Superior temporal gyrus (tissue), 1 donor: Measurements from ENCODE around the gene OOSP1.
"Not testable (repeated sequence)": the region's sequence is repeated elsewhere in the genome, so short reads cannot be mapped to it uniquely, and the experiment has no call there.

ENCODE experiments used
- DNase-seq: peaks from one replicate; pipeline ENCODE4 v3.0.0-alpha.2; 2016; ENCODE audit errors: extremely low spot score

Gene OOSP1

DNA sequence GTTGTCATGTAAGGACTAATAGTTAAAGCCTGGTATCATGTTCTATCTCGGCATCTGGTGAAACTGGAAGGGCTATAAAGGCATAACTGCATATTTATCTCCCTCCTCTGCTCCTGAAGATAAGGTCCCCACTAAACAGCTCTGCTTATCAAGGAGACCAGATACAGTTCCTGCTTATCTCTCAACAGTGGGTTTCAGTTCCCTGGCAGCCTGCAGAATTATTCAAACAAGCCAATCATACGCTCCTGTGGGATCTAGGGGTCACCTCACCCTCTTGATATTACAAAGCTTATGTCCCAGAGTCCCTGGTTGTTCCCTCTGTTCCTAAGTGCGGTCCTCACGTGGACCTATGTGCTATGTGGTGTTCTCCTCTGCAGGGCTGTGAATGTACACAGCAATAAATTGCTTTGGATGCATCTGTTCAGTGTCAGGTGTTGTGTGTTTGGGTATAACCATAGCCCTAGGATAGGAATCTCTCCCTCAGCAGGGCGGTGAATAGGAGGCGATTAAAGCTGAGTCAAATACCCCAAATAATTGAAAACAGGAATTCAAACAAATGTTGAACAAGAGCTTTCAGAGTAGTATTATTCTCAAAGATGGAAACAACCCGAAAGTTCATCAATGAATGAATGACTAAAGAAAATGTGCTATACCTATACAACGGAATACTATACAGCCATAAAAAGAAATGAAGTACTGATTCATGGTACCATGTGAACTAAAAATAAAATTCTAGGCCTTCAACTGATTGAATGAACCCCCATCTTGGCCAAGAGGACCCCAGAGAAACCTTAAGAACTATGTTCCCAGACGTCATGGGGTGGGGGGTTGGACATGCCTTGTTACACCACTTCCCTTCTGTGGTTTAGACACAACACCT, 22.5 kb downstream of the OOSP1 start:
- no peak for DNase-seq

DNA sequence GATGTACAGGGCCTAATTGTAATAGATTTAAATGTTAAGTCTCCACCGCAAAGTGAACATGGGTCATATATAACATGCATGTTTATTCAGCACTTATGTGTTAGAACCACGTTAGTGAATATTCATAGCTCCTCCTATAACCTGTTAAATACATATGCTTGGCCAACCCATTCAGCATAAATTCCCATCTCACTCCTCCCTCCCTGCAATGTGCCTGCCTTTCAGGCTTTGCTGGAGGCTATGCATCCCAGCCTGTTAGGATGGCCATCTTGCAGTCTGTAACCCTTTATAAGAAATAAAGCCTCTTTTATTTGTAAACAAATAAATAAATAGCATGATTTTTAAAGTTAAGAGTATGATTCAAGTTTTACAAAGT, 23.9 kb downstream of the OOSP1 start:
- DNase-seq: no peak

DNA sequence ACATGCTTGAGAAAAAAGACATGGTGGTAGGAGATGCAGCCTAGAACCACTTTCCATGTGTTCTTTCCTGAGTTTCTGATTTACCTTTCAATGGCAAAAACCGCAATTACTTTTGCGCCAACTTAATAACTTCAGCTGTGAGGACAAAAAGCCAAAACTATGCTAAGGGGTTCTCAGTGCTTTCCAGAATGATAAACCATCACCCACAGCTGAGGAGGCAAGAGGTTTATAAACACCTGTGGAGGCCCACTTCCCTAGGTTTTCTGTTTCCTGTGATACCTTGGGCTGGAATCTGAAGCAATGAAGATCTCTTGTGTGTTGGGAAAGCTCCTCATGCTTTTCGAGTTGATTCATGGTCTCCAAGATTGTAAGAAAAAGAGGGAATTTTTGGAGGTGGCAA, 25.5 kb downstream of the OOSP1 start, which contains the start of gene OOSP4A:
Gene OOSP4A (plus strand): TSS at position 301 of the 400 bp plus-strand sequence. CDS start 0 bp downstream, at position 301.
- no peak for DNase-seq

DNA sequence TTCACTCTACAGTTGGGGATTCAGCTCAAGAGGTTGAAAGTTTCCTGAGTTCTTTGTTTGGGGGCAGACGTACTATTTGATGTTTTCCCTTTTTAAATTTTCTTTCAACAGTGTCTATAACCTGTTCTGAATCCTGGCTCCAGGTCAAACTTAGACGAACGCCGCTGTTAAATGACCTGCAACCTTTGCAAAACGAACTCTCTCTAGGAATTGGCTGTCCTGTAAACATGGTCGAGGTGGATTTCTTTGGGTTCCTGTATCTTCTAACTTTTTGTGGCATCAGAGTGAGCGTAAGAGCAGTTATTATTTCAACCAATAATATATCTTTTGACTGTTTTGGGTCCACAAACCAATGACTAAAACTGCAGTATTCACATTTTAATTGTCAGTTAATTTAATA, 27.2 kb downstream of the OOSP1 start:
- DNase-seq: no peak

DNA sequence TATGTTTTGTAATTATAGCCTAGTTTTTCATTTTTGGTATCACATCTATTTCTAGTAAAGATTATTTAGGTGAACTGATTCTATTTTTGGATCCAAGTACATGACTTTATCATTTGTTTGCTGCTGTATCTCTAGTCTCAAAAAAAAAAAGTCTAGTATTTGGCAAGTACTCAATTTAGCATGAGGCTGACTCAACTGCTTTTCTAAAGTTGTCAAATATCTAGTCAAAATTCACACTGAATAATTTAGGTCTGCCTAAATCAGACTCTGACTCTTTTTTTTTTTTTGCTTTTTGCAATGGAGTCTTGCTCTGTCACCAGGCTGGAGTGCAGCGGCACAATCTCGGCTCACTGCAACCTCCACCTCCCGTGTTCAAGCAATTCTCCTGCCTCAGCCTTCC, 28.0 kb downstream of the OOSP1 start:
- DNase-seq: peak; percentile 29

DNA sequence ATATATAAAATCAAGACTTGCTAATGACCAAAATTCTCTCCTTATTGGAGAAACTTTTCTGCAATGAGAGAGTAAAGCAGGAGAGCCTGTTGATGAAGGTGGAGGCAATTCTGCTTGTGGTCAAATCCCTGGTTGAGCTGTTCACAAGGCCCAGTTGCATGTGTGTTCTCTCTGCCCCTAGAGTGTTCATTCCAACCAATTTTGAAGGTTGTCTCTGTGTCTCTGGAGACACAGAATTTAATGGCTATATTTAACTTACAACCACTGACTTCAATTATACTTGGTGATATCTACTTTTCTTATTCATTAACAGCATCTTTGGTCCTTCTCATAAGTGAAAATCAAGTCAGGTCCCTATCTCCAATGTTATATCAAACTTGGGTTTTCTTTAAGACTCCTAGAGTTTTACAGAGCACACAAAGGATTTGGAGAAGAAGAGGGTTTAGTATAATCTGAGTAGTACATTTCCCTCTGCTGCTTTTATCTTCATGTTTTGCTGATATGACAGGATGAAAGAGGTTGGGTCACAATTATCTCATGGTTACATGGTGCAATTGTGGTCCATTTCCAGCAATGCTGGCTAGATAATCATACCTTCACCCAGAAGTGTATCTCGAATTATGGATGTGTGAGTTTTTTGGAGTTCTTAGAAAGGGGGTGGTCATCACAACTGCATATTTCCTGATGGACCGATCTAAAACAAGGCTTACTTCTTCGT, 29.6 kb downstream of the OOSP1 start:
- no peak for DNase-seq

DNA sequence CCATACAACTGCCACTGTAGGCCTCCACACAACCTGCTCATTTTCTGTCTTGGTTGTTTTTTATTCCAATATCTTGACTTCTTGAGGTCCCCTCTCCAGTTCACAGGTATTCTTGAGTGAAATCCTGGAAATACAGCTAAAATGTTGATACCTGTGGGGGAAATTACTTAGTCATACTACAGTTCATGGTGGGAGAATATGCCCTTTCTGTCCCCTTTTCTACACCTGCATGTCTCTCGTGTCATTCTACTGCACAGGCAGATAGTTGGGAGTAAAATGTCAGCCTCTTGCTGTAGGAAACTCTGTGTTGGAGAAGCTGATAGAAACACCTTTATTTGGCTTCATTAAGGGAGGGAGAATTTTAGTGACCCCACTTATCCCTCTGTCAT, 30.2 kb downstream of the OOSP1 start:
- no peak for DNase-seq

DNA sequence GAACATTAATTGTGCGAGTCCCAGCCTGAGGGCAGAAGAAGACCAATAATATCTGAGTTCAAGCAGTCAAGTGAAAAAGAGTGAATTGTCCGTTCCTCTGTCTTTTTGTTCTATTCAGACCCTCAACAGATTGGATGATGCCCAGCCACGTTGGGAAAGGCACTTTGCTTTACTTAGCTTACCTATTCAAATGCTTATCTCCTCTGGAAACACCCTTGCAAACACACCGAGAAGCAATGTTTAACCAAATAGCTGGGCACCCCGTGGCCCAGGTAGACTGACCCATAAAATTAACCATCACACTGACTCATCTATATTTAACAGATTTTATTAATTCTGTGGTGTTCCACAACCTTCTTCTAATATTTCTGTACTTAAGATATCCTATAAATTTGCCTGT, 34.9 kb downstream of the OOSP1 start:
- no peak for DNase-seq

DNA sequence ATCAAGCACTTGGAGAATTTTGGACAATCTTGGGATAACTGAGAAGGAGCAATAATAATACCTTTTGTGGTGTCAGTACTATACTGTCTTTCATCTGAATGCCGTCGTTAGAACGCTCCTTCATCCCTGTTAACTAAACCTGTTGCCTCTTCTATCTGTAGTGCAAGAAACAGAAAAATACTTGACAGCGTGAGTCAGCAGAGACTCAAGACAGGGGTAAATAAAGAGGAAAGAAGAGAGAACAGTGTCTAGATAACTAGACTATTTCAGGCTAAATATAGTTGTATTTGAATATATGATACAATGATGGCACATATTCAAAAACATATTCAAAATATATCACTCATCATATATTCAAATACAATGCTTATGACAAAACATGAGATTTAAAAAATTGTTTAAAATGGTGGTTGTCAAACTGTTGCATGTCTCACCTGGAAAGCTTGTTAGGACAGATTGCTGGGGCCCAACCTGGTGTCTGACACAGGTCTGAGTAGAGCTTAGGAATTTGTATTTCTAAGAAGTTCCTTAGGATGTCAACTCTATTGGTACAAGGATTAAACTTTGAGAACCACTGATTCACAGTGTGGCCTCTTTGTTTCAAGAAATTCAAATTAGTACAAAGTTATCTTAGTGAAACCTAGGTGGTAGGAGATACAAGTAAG, 43.0 kb downstream of the OOSP1 start:
- DNase-seq: no peak

DNA sequence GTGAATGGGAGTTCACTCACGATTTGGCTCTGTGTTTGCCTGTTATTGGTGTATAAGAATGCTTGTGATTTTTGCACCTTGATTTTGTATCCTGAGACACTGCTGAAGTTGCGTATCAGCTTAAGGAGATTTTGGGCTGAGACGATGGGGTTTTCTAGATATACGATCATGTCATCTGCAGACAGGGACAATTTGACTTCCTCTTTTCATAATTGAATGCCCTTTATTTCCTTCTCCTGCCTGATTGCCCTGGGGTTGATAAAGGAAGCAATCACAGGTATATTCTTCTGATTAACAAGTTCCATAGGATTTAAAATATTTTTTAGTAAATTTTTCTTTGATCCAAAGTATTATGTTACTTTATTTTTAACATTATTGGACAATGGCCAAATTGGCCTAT, 43.8 kb downstream of the OOSP1 start:
- DNase-seq: not testable (repeated sequence)

DNA sequence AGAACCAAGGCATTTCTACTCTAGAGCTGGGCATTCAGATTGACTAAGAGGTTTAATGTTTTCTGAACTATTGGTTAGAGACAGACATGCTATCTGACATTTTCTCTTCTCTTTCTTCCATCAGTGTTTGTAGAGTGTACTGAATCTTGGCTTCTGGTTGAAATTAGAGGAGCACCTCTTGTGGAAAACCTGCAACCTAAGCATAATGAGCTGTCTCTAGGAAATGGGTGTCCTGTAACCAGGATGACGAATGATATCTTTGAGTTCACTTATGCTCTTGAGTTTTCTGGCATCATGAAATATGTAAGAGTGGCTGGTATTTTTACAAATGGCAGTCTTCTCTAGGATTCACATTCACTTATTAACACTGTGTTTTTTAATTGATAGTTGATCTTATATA, 45.0 kb downstream of the OOSP1 start:
- DNase-seq: no peak

DNA sequence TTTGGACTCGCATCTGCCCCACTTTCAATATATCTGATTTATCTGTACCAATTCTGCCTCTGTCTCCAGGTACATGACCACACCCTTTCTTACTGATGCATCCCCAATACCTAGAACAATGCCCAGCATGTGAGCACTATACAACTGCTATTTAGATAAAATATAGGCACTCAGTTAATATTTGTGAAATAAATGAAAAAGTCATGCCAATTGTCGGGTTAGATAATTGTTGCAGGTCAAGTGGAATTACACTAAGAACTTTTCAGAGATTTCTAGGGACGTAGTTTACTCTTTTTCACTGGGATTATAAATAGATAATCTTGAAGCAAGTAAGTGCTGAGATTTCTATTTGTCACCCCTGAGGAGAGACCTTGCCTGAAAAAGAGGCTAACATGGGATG, 46.1 kb downstream of the OOSP1 start:
- no peak for DNase-seq

DNA sequence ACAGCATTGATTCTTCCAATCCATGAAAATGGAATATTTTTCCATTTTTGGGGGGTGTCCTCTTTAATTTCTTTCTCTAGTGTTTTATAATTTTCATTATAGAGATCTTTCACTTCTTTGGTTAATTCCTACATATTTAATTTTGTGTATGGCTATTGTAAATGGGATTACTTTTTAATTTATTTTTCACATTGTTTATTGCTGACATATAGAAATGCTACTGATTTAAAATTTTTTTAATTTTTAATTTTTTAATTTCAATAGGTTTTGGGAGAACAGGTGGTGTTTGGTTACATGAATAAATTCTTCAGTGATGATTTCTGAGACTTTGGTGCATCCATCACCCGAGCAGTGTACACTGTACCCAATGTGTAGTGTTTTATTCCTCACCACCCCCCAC, 52.2 kb downstream of the OOSP1 start:
- no peak for DNase-seq

DNA sequence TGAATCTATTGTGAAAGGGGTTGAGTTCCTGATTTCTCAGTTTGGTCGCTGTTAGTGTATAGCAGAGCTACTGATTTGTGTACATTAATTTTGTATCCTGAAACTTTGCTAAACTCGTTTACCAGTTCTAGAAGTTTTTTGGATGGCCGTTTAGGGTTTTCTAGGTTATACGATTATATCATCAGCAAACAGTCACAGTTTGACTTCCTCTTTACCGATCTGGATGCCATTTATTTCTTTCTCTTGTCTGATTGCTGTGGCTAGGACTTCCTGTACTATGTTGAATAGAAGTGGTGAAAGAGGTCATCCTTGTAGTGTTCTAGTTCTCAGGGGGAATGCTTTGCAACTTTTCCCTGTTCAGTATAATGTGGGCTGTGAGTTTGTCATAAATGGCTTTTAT, 54.2 kb downstream of the OOSP1 start:
- no peak for DNase-seq

DNA sequence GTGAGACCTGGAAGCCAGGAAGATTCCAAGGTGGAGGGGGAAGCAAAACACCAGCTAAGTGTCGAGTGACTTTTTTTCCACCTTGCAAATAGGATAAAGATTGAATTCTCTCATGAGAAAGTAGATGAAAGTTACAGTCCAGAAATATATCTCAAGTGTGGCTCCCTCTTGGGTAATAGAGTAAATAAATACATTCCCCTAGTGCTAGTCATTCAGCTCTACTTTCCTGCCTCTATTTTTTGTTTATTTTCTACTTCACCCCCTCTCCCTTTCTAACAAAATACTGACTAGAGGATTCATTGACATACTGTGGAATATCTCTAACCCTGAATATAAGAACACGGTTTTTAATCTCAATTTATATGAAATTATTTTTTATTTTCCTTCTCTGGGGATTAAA, 59.6 kb downstream of the OOSP1 start:
- no peak for DNase-seq

DNA sequence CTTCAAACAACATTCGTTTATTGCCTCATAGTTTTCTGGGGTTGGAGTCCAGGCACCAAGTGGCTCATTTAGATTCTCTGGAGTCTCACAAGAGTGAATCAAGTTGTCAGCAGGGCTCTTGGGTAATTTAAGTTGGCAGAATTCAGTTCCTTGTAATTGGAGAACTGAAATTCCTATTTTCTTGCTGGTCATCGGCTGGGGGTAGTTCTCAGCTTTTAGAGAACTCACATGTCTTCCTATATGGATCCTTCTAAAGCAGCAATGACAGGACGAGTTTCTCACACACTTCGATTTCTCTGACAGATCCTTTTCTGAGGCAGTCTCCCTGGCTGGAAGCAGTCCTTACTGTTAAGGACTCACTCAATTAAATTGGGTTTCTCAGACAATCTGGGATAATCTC, 61.5 kb downstream of the OOSP1 start:
- DNase-seq: no peak

DNA sequence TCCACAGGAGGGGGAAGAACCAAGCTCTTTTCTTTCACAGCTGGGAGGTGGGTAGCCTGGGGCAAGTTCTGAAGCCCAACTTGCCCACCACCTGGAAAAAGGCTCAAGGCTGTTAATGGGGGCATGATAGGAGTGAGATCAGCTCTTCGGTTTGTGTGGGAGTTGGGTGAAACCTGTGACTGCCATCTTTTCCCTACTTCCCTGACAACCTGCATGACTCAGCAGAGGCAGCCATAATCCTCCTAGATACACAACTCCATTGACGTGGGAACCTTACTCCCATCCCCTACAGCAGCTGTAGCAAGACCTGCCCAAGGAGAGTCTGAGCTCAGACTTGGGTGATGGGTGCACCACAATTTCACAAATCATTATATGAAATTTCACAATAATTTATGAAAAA, 65.5 kb downstream of the OOSP1 start:
- no peak for DNase-seq

DNA sequence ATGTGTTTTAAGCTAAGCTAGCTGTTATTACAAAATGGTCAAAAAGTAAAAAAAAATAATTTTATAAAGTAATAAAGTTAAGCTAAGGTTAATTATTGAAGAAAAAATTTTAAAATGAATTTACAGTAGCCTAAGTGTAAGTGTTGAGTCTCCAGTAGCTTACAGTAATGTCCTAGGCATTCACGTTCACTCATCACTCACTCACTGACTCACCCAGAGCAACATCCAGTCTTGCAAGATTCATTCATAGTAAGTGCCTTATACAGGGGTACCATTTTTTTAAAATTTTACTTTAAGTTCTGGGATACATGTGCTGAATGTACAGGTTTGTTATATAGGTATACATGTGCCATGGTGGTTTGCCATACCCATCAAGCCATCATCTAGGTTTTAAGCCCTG, 67.1 kb downstream of the OOSP1 start:
- DNase-seq: no peak
